ENCODE data around the gene PRKCE.
"Not testable (repeated sequence)": the region's sequence is repeated elsewhere in the genome, so short reads cannot be mapped to it uniquely, and the experiment has no call there.

The PRKCE gene

GRCh38 chr2:45909677-45910191 lies 258.3 kb downstream of the PRKCE start:
- Histone ChIP-seq H3K4me3 (ENCODE audit: low read length in 2 of 2) (no peak overlapping the region), H3K9ac (ENCODE audit: low read length in 2 of 2) (no peak overlapping the region), H3K27ac (ENCODE audit: low read length) (no peak overlapping the region)

GRCh38 chr2:45910473-45911060 lies 259.1 kb downstream of the PRKCE start:
- Histone ChIP-seq H3K27ac (ENCODE audit: low read length) (no peak overlapping the region), H3K4me3 (ENCODE audit: low read length in 2 of 2) (no peak overlapping the region), H3K4me1 (ENCODE audit: control insufficient read depth, insufficient read depth, low read length) (no peaks in the 10 kb centered on the region), H3K9me3 (ENCODE audit: control insufficient read depth in 2 of 2, low read length in 2 of 2) (no peaks in the 10 kb centered on the region), H3K9ac (ENCODE audit: low read length in 2 of 2) (no peak overlapping the region), H3K36me3 (ENCODE audit: control insufficient read depth in 2 of 2, insufficient read depth in 2 of 2, low read length in 2 of 2) (no peaks in the 10 kb centered on the region), H3K27me3 (ENCODE audit: control insufficient read depth in 1 of 2, insufficient read depth in 2 of 2, low read length in 2 of 2) (no peaks in the 10 kb centered on the region)

More at GRCh38 chr2:45909677-45910191, 258.3 kb downstream of the PRKCE start:
- Histone ChIP-seq H3K36me3 (ENCODE audit: control insufficient read depth in 2 of 2, insufficient read depth in 2 of 2, low read length in 2 of 2) (no peaks in the 10 kb centered on the region), H3K27me3 (ENCODE audit: control insufficient read depth in 1 of 2, insufficient read depth in 2 of 2, low read length in 2 of 2) (no peaks in the 10 kb centered on the region), H3K4me1 (ENCODE audit: control insufficient read depth, insufficient read depth, low read length) (peaks cover 4% of the 10 kb centered on the region), H3K9me3 (ENCODE audit: control insufficient read depth in 2 of 2, low read length in 2 of 2) (no peaks in the 10 kb centered on the region)

- Histone ChIP-seq H3K27me3 (ENCODE audit: control insufficient read depth in 1 of 2, insufficient read depth in 2 of 2, low read length in 2 of 2) (no peaks in the 10 kb centered on the region), H3K9me3 (ENCODE audit: control insufficient read depth in 2 of 2, low read length in 2 of 2) (no peaks in the 10 kb centered on the region), H3K27ac (ENCODE audit: low read length) (no peak overlapping the region), H3K9ac (ENCODE audit: low read length in 2 of 2) (no peak overlapping the region), H3K4me1 (ENCODE audit: control insufficient read depth, insufficient read depth, low read length) (no peaks in the 10 kb centered on the region), H3K4me3 (ENCODE audit: low read length in 2 of 2) (no peak overlapping the region), H3K36me3 (ENCODE audit: control insufficient read depth in 2 of 2, insufficient read depth in 2 of 2, low read length in 2 of 2) (no peaks in the 10 kb centered on the region)
Measured at GRCh38 chr2:45911538-45911937, 260.1 kb downstream of the PRKCE start.

GRCh38 chr2:45912109-45912508 lies 260.6 kb downstream of the PRKCE start:
- Histone ChIP-seq H3K4me3 (ENCODE audit: low read length in 2 of 2) (no peak overlapping the region), H3K27ac (ENCODE audit: low read length) (no peak overlapping the region), H3K4me1 (ENCODE audit: control insufficient read depth, insufficient read depth, low read length) (no peaks in the 10 kb centered on the region), H3K36me3 (ENCODE audit: control insufficient read depth in 2 of 2, insufficient read depth in 2 of 2, low read length in 2 of 2) (no peaks in the 10 kb centered on the region), H3K27me3 (ENCODE audit: control insufficient read depth in 1 of 2, insufficient read depth in 2 of 2, low read length in 2 of 2) (no peaks in the 10 kb centered on the region), H3K9ac (ENCODE audit: low read length in 2 of 2) (no peak overlapping the region), H3K9me3 (ENCODE audit: control insufficient read depth in 2 of 2, low read length in 2 of 2) (no peaks in the 10 kb centered on the region)

- H3K9me3 ChIP-seq (ENCODE audit: control insufficient read depth in 2 of 2, low read length in 2 of 2): no peaks in the 10 kb centered on the region
- H3K36me3 ChIP-seq (ENCODE audit: control insufficient read depth in 2 of 2, insufficient read depth in 2 of 2, low read length in 2 of 2): no peaks in the 10 kb centered on the region
- H3K27me3 ChIP-seq (ENCODE audit: control insufficient read depth in 1 of 2, insufficient read depth in 2 of 2, low read length in 2 of 2): no peaks in the 10 kb centered on the region
- no peak overlapping the region for H3K27ac ChIP-seq (ENCODE audit: low read length)
- H3K4me3 ChIP-seq (ENCODE audit: low read length in 2 of 2): no peak overlapping the region
- H3K4me1 ChIP-seq (ENCODE audit: control insufficient read depth, insufficient read depth, low read length): no peaks in the 10 kb centered on the region
- H3K9ac ChIP-seq (ENCODE audit: low read length in 2 of 2): no peak overlapping the region
Measured at GRCh38 chr2:45913539-45913938, 262.1 kb downstream of the PRKCE start.

- Histone ChIP-seq H3K9me3 (ENCODE audit: control insufficient read depth in 2 of 2, low read length in 2 of 2) (no peaks in the 10 kb centered on the region), H3K36me3 (ENCODE audit: control insufficient read depth in 2 of 2, insufficient read depth in 2 of 2, low read length in 2 of 2) (no peaks in the 10 kb centered on the region), H3K27ac (ENCODE audit: low read length) (no peak overlapping the region), H3K4me3 (ENCODE audit: low read length in 2 of 2) (no peak overlapping the region), H3K4me1 (ENCODE audit: control insufficient read depth, insufficient read depth, low read length) (peaks cover 5% of the 10 kb centered on the region), H3K27me3 (ENCODE audit: control insufficient read depth in 1 of 2, insufficient read depth in 2 of 2, low read length in 2 of 2) (no peaks in the 10 kb centered on the region), H3K9ac (ENCODE audit: low read length in 2 of 2) (no peak overlapping the region)
Measured at GRCh38 chr2:45915523-45915922, 264.0 kb downstream of the PRKCE start.

- H3K9me3 ChIP-seq (ENCODE audit: control insufficient read depth in 2 of 2, low read length in 2 of 2); H3K27me3 ChIP-seq (ENCODE audit: control insufficient read depth in 1 of 2, insufficient read depth in 2 of 2, low read length in 2 of 2); H3K36me3 ChIP-seq (ENCODE audit: control insufficient read depth in 2 of 2, insufficient read depth in 2 of 2, low read length in 2 of 2); H3K27ac ChIP-seq (ENCODE audit: low read length); H3K4me1 ChIP-seq (ENCODE audit: control insufficient read depth, insufficient read depth, low read length); H3K9ac ChIP-seq (ENCODE audit: low read length in 2 of 2); H3K4me3 ChIP-seq (ENCODE audit: low read length in 2 of 2): not testable (repeated sequence)
Measured at GRCh38 chr2:45917561-45918176, 266.2 kb downstream of the PRKCE start.

- Histone ChIP-seq H3K4me1 (ENCODE audit: control insufficient read depth, insufficient read depth, low read length) (peaks cover 12% of the 10 kb centered on the region), H3K4me3 (ENCODE audit: low read length in 2 of 2) (no peak overlapping the region), H3K9me3 (ENCODE audit: control insufficient read depth in 2 of 2, low read length in 2 of 2) (no peaks in the 10 kb centered on the region), H3K9ac (ENCODE audit: low read length in 2 of 2) (no peak overlapping the region), H3K27ac (ENCODE audit: low read length) (no peak overlapping the region), H3K36me3 (ENCODE audit: control insufficient read depth in 2 of 2, insufficient read depth in 2 of 2, low read length in 2 of 2) (no peaks in the 10 kb centered on the region), H3K27me3 (ENCODE audit: control insufficient read depth in 1 of 2, insufficient read depth in 2 of 2, low read length in 2 of 2) (no peaks in the 10 kb centered on the region)
Measured at GRCh38 chr2:45918463-45919159, 267.1 kb downstream of the PRKCE start.

GRCh38 chr2:45919160-45919650 lies 267.7 kb downstream of the PRKCE start:
- H3K4me1 ChIP-seq (ENCODE audit: control insufficient read depth, insufficient read depth, low read length): peaks cover 15% of the 10 kb centered on the region
- H3K4me3 ChIP-seq (ENCODE audit: low read length in 2 of 2): no peak overlapping the region
- no peak overlapping the region for H3K9ac ChIP-seq (ENCODE audit: low read length in 2 of 2)
- no peaks in the 10 kb centered on the region for H3K27me3 ChIP-seq (ENCODE audit: control insufficient read depth in 1 of 2, insufficient read depth in 2 of 2, low read length in 2 of 2)
- no peaks in the 10 kb centered on the region for H3K9me3 ChIP-seq (ENCODE audit: control insufficient read depth in 2 of 2, low read length in 2 of 2)
- no peak overlapping the region for H3K27ac ChIP-seq (ENCODE audit: low read length)
- no peaks in the 10 kb centered on the region for H3K36me3 ChIP-seq (ENCODE audit: control insufficient read depth in 2 of 2, insufficient read depth in 2 of 2, low read length in 2 of 2)

GRCh38 chr2:45919711-45920111 lies 268.2 kb downstream of the PRKCE start:
- no peaks in the 10 kb centered on the region for H3K9me3 ChIP-seq (ENCODE audit: control insufficient read depth in 2 of 2, low read length in 2 of 2)
- H3K9ac ChIP-seq (ENCODE audit: low read length in 2 of 2): no peak overlapping the region
- H3K4me3 ChIP-seq (ENCODE audit: low read length in 2 of 2): no peak overlapping the region
- H3K27me3 ChIP-seq (ENCODE audit: control insufficient read depth in 1 of 2, insufficient read depth in 2 of 2, low read length in 2 of 2): no peaks in the 10 kb centered on the region
- no peak overlapping the region for H3K27ac ChIP-seq (ENCODE audit: low read length)
- peaks cover 19% of the 10 kb centered on the region for H3K4me1 ChIP-seq (ENCODE audit: control insufficient read depth, insufficient read depth, low read length)
- H3K36me3 ChIP-seq (ENCODE audit: control insufficient read depth in 2 of 2, insufficient read depth in 2 of 2, low read length in 2 of 2): no peaks in the 10 kb centered on the region

GRCh38 chr2:45921921-45922320 lies 270.4 kb downstream of the PRKCE start:
- H3K27ac ChIP-seq (ENCODE audit: low read length): no peak overlapping the region
- H3K4me3 ChIP-seq (ENCODE audit: low read length in 2 of 2): no peak overlapping the region

More at GRCh38 chr2:45921921-45922320, 270.4 kb downstream of the PRKCE start:
- Histone ChIP-seq H3K27me3 (ENCODE audit: control insufficient read depth in 1 of 2, insufficient read depth in 2 of 2, low read length in 2 of 2) (no peaks in the 10 kb centered on the region), H3K9ac (ENCODE audit: low read length in 2 of 2) (no peak overlapping the region), H3K4me1 (ENCODE audit: control insufficient read depth, insufficient read depth, low read length) (peaks cover 39% of the 10 kb centered on the region), H3K36me3 (ENCODE audit: control insufficient read depth in 2 of 2, insufficient read depth in 2 of 2, low read length in 2 of 2) (no peaks in the 10 kb centered on the region), H3K9me3 (ENCODE audit: control insufficient read depth in 2 of 2, low read length in 2 of 2) (no peaks in the 10 kb centered on the region)
